ENCODE measurements around the gene CPT1C.

The CPT1C gene

GRCh38 chr19:49690656-49691242 lies at the start of gene CPT1C:
Gene CPT1C (plus strand): TSS chr19:49691116. CDS start chr19:49692253, 1,137 bp downstream.
- DNase-seq, result peak; percentile 50 to 68

DNA sequence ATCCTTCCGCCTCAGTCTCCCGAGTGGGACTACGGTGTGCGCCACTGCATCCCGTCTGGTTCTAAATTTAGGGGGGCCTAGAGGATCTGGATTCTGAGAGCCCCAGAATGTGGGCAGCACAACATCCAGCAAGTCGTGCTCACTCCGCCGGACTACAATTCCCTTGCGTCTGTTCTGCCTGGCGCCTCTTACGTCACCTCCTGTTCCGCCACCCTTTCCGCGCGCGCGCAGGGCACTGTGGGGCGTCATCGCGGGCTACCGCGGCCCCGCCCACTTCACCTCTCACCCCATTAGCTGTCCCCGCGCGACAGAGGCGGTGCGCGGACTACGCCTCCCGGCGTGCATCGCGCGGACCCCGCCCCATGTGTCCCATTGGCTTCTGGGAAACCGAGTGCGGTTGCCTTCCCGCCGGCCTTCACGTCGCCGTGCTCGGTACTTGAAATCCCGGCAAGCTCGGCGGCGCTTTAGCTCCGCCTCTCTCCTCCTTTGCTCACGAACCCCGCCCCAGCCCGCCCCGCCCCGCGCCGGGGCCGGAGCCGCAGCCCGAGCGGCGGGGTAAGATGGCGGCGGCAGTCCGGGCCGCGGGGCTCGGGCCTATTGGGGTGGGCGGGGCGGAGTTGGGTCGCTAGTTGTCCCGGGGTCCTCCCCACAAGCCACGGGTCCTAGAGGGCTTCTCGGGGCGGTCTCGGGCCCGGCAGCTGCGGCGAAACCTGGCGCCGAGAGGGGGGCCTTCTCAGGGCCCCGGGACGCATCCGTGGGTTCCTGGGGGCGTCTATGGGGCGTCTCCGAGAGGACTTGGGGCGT lies 49.0 kb upstream of the CPT1C start, which contains the start of gene SCAF1:
Gene SCAF1, plus strand, starts transcription at position 522 of the 804 bp plus-strand sequence. CDS start 2,818 bp downstream, outside the sequence.
- DNase-seq, result peak; percentile 100

- DNase-seq, result no peak
Measured at GRCh38 chr19:49642492-49643035, 48.4 kb upstream of the CPT1C start.

- no peak for DNase-seq
Measured at GRCh38 chr19:49643466-49643865, 47.5 kb upstream of the CPT1C start.

DNA sequence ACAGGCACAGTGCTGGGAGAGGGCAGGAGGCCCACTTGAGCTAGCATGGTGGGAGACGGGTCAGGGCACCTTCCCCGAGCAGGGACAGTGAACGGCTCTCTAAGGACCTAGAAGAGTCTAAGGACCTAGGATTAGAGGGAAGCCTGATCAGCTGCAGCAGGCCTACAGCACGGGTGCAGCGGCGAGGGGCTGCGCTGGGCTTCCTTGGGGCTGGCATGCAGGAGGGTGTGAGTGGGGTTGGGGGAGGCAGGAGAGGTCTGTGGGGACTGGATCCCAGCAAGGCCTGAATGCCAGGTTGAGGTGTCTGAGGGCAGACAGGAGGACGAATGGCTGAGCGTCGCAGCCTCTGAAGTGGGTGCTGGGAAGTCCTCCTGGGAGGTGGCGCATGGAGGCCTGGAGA lies 45.3 kb upstream of the CPT1C start:
- no peak for DNase-seq

GRCh38 chr19:49645995-49646394 lies 44.9 kb upstream of the CPT1C start:
- DNase-seq, result no peak

- no peak for DNase-seq
Measured at GRCh38 chr19:49646586-49646985, 44.3 kb upstream of the CPT1C start.

DNA sequence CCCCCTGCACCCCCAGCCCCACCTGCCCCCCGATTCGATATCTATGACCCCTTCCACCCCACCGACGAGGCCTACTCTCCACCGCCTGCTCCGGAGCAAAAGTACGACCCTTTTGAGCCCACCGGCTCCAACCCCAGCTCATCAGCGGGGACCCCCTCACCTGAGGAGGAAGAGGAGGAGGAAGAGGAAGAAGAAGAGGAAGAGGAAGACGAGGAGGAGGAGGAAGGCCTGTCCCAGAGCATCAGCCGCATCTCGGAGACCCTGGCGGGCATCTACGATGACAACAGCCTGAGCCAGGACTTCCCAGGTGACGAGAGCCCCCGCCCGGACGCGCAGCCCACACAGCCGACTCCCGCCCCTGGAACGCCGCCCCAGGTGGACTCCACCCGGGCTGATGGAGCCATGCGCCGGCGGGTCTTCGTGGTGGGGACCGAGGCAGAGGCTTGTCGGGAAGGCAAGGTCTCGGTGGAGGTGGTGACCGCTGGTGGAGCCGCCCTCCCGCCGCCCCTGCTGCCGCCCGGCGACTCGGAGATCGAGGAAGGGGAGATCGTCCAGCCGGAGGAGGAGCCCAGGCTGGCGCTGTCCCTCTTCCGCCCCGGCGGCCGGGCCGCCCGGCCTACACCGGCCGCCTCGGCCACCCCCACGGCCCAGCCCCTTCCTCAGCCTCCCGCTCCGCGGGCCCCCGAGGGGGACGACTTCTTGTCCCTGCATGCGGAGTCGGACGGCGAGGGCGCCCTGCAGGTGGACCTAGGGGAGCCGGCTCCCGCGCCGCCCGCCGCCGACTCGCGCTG lies 39.7 kb upstream of the CPT1C start:
- no peak for DNase-seq

DNA sequence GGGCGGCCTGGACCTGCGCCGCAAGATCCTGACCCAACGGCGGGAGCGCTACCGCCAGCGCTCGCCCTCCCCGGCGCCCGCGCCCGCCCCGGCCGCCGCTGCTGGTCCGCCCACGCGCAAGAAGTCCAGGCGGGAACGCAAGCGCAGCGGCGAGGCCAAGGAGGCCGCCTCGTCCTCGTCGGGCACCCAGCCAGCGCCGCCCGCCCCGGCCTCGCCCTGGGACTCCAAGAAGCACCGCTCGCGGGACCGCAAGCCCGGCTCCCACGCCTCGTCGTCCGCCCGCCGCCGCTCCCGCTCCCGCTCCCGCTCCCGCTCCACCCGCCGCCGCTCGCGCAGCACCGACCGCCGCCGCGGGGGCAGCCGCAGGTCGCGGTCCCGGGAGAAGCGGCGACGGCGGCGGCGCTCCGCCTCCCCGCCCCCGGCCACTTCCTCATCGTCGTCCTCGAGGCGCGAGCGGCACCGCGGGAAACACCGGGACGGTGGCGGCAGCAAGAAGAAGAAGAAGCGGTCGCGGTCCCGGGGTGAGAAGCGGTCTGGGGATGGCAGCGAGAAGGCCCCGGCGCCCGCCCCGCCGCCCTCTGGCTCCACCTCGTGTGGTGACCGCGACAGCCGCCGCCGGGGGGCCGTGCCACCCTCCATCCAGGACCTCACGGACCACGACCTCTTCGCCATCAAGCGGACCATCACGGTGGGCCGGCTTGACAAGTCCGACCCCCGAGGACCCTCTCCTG lies 38.9 kb upstream of the CPT1C start:
- DNase-seq, result no peak

GRCh38 chr19:49652551-49653465 lies 38.1 kb upstream of the CPT1C start:
- DNase-seq, result no peak

DNA sequence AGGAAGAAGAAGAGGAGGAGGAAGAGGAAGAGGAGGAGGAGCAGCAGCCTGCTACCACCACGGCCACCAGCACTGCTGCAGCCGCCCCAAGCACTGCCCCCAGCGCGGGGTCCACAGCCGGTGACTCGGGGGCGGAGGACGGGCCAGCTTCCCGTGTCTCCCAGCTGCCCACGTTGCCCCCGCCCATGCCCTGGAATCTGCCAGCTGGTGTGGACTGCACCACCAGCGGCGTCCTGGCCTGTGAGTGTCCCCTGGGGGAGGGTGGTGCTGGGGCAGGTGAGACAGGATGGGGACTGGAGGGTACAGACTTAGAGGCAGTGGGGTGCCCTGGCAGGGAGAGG lies 37.5 kb upstream of the CPT1C start:
- no peak for DNase-seq

- DNase-seq, result no peak
Measured at GRCh38 chr19:49654581-49654980, 36.3 kb upstream of the CPT1C start.

GRCh38 chr19:49655570-49656455 lies 35.1 kb upstream of the CPT1C start:
- no peak for DNase-seq

GRCh38 chr19:49656456-49657109 lies 34.3 kb upstream of the CPT1C start:
- no peak for DNase-seq

GRCh38 chr19:49657493-49658138 lies 33.3 kb upstream of the CPT1C start:
- no peak for DNase-seq

DNA sequence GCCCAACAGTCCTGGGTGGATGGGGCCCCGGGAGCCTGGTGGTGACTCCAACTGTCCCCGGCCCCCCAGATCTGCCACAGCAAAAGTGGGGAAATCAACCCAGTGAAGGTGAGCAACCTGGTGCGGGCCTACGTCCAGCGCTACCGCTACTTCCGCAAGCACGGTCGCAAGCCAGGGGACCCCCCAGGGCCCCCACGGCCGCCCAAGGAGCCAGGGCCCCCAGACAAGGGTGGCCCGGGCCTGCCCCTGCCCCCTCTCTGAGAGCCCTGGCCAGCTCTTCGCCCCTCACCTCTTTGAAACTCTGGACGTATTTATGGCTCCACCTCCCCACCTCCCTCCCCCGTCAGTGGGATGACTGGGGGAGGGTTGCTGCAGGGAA lies 32.8 kb upstream of the CPT1C start:
- DNase-seq, result no peak

- no peak for DNase-seq
Measured at GRCh38 chr19:49658566-49659442, 32.1 kb upstream of the CPT1C start.

- DNase-seq, result no peak
Measured at GRCh38 chr19:49660338-49660961, 30.5 kb upstream of the CPT1C start.
